TTC549 (cell line): ENCODE measurements around the gene MAN1A1.
A peak's percentile ranks its signal among the peaks of the same experiment; 100 is the strongest.

Experiments
- FAIRE-seq: peaks from 2 replicates; lab custom pipeline; 2012; peaks lifted over from hg19 to GRCh38; lab: Jason Lieb, UNC

MAN1A1 gene

DNA sequence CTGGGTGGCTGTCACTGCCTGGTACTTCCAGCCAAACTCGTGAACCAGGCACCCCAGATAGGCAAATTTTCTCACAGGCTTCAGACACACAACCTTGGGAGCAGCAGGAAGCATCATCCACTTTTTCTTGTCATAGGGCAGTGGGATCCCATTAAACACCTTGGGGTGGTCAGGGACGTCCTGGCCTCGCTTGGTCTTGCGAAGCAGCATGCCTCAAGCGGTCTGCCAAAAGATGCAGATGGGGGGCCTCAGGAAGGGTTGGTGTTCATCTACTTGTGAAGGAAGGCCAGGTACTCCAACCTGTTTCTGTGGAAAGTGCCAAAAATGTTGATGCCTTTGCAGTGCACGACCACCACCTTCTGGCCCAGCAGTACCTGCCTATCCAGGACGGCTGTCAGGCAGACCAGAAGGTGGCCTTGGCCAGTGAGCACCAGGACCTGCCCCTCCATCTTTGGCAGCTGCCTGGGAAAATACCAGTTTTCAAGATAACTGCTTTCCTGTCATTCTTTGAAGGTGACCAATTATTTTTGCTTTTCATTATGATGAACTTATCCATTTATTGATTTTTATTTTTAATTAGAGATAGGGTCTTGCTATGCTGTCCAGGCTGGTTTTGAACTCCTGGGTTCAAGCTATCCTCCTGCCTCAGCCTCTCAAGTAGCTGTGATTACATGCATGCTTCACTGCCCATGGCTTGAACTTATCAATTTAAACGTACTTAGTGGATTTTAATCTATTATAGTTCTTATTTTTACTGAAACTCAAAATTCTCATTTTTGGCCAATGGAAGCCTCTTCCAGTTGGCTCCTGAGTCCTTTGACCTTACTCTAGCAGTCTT is 80.1 kb downstream of the MAN1A1 start:
- FAIRE-seq: no peak

DNA sequence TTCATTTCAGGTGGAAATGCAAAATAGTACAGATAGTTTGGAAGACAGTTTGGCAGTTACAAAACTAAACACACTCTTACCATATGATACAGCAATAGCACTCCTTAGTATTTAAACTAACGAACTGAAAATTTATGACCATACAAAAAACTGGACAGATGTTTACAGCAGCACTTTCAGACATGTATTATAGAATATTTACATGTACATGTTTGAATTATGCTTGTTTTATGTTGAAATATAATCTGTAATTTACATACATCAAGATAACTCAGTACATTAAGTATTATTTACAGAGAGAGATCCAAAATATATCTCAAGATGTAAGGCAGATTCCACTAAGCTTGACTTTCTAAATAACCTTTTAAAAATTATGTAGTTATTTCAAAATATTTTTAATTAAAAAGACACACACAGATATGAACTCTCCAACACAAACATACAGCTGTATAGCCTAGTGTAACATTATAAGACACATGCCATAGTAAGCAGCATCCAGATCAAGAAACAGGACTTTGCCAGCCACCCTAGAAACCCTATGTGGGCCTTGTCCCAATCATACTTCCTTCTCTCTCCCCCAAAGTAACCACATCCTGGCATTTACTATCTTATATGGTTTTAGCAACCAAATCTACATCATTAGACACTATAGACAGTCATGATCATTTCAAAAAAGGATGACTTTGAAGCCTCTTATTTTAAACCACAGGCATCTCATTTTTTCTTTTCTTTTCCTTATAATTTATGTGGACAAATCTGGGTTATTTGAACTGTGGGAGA is 82.2 kb downstream of the MAN1A1 start:
- no peak for FAIRE-seq

- FAIRE-seq: no peak
Measured at GRCh38 chr6:119264854-119265397, 84.6 kb downstream of the MAN1A1 start.

DNA sequence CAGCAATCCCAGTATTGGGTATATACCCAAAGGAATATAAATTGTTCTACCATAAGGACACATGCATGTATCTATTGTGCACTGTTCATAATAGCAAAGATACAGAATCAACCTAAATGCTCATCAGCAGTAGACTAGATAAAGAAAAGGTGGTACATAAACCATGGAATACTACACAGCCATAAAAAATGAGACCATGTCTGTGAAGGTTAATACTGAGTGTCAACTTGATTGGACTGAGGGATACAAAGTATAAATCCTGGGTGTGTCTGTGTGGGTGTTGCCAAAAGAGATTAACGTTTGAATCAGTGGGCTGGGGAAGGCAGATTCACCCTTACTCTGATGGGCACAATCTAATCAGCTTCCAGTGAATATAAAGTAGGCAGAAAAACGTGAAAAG is 86.9 kb downstream of the MAN1A1 start:
- no peak for FAIRE-seq

DNA sequence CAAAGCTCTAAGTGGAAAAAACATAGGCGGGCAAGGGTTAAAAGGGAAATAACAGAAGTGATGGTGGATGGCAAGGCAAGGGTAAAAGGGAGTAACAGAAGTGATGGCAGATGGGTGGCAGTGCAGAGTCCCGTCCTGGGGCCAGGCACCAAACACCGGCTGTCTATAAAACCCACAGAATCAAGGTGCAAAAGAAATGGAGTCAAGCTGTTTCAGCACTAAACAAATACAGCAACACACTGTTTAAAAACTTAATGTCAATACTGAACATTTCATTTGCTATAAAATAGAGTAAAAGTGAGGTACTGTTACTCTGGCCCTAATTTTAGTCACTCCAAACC is 87.6 kb downstream of the MAN1A1 start:
- no peak for FAIRE-seq

GRCh38 chr6:119259027-119259426 is 90.5 kb downstream of the MAN1A1 start:
- FAIRE-seq: no peak

GRCh38 chr6:119257726-119258125 is 91.8 kb downstream of the MAN1A1 start:
- FAIRE-seq: no peak

DNA sequence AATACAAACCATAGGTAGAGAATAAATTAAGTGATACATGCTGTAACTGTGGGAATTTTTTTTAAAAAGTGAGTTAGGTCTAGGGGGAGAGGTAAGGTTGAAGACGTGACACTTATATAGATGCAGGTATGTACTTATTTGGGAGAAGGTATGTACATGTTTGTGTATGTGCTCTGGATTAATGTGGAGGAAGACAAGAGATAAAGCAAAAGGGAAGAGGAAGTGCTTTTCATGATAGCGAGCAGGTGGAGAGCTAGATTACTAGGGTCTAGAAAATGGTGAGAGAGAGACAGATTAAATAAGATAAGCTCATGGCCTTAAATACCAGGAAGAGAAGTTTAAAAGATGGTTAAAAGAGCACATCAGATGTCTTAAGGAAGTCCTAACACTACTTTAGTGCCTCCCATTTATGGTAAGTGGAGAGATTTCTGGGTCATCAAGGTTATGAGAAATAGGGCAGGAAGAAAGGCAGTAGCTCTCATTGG is 92.5 kb downstream of the MAN1A1 start:
- FAIRE-seq: no peak

GRCh38 chr6:119256392-119256791 is 93.2 kb downstream of the MAN1A1 start:
- no peak for FAIRE-seq

GRCh38 chr6:119255492-119255891 is 94.1 kb downstream of the MAN1A1 start:
- FAIRE-seq: no peak

DNA sequence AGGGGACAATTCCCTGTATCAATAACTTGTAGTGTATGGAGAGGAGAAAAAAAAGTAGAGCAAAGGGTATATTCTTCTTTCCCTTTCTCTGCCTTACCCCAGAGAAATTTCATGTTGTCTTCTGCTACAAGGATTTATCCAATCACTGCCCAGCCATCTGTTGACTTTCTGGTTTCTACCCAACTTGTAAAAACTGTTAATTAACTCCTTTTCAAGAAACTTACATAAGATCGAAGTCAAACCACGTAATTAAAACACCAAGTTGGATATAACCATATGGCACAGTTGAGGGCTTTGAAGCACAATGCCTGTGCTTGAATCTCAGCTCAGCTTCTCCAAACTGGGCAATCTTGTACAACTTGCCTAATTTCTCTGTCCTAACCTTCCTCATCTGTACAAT is 99.5 kb downstream of the MAN1A1 start:
- no peak for FAIRE-seq

GRCh38 chr6:119249319-119249718 is 100.2 kb downstream of the MAN1A1 start:
- no peak for FAIRE-seq

DNA sequence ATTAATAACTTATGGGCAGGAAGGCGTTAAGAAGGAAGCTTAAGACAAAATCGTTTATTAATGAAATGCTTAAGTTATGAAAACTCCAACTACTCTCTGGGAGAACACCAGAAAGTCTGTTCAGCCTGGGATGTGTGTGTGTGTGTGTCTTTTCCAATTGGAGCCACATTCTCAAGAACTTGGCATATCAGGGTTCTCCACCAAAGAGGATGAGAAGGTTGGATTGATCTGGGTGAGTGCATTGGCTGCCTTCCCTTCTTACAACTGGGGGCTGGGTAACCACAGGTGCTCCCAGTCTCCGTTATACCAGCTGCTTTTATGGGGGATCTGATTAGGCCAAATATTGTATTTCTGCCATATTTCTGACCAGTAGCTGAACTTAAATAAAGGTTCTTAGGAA is 102.1 kb downstream of the MAN1A1 start:
- FAIRE-seq: no peak

GRCh38 chr6:119243657-119244056 is 105.9 kb downstream of the MAN1A1 start:
- FAIRE-seq: no peak

GRCh38 chr6:119243037-119243436 is 106.5 kb downstream of the MAN1A1 start:
- FAIRE-seq: no peak

GRCh38 chr6:119241540-119242309 is 107.8 kb downstream of the MAN1A1 start:
- FAIRE-seq: no peak

DNA sequence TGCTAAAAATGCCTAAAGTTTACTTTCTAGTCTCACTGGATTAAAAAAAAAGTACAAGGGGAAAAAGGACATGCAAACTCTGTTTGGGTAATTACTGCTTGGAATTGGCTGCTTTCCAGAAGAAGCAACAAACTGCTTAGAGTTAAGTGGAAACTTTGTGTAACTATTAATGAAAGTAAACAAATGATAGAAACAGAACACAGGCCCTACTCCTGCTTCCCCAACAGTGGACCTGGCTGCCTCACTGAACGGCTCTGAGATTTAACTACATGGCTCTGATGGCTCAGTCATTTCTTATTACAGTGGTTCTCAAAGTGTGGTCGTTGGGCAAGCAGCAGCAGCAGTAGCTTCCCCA is 108.5 kb downstream of the MAN1A1 start:
- FAIRE-seq: no peak

DNA sequence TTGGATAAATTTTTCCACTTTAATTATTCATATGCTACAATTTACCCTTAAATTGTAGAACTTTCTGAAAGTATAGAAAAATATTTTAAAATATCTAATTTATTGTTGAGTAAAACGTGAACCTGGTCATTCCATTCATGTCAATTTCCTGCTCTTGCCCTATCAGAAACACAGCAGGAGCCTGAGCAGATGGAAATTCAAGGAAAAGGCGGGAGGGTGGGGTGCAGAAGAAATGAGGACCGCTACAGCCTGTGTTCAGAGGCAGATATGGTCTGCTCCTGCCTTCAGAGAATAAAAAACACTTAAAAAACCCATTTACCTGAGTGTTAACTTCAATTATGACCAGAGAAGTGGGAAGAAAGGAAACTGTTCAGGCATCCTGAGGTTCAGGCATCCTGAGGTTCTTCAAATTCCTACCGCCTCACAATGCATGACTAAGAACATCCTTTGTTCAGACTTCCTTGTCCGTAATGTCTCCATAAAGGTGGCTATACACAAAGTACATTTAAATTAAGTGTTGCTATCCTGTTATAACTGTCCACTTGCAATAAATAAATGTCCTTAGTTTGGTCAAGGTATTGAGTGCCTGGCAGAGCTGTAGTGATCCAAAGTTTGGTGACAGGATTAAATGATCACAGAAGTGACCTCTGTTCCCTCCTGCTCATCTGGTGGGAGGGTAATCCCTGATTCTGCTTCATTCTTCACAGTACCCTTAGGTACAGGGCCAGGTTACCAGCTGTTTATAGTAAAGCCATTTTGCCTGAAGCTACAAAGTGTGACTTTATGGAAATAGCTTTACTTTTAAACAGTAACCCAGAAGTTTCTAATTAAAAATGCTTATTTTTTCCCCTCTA is 109.1 kb downstream of the MAN1A1 start:
- FAIRE-seq: no peak

DNA sequence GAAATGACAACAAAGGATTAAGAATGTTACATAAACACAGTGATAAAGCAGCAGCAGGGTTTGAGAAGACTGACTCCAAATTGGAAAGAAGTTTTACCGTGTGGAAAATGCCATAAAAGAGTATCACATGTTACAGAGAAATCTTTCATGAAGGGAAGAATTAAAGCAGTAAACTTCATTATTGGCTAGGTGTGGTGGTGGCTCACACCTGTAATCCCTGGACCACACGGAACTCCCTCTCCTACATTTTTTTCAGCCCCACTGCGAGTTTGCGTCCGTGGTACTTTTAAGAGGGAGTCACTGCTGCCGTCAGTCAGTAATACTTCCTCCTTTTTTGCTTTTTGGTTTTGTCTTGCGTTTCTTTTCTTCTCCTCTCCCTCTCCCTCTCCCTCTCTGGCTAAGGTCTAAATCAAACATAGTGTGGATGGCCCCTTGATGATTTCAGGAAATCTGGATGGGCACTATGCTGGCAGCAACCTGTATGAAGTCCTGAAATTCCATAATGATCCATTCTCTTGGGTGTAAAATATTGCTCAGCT is 112.3 kb downstream of the MAN1A1 start:
- FAIRE-seq: peak; percentile 100

DNA sequence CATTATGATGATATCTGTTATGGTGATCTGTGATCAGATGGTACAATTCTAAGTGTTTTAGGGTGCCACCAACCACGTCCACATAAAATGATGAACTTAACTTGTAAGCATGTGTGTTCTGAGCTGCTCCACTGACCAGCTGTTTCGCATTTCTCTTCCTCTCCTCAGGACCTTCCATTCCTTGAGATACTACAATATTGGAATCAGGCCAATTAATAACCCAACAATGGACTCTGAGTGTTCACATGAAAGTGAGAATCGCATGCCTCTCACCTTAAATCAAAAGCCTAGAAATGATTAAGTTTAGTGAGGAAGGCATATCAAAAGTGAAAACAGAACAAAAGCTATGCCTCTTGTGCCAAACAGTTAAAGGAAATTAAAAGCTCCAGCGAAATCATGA is 114.6 kb downstream of the MAN1A1 start:
- FAIRE-seq: no peak

GRCh38 chr6:119234457-119234856 is 115.1 kb downstream of the MAN1A1 start:
- no peak for FAIRE-seq
